T-helper 22 cell (primary cell): Measurements from ENCODE around the gene GHRH.

Source experiments
- DNase-seq: peaks from one replicate; pipeline ENCODE4 v3.0.0-alpha.2; 2020; ENCODE audit warnings: low read depth

GHRH gene

DNA sequence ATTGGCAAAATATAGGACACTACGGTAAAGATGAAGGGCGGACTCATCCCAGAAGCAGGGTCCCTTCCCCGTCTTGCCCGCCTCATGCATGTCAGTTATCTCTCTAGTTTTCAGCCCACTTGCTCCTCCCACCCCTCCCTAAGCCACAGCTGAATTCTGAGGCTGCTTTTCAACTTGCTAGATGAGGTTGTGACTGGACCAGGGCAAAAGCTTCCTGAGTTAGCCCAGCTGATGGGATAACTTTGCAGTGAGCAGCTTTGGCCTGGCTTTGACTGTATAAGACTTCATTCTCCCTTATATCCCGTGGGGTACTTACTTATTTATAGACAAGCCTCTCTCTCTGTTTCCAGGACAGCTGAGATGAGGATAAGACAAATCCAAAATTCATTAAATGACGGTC lies 23.2 kb downstream of the GHRH start:
- DNase-seq: no peak

DNA sequence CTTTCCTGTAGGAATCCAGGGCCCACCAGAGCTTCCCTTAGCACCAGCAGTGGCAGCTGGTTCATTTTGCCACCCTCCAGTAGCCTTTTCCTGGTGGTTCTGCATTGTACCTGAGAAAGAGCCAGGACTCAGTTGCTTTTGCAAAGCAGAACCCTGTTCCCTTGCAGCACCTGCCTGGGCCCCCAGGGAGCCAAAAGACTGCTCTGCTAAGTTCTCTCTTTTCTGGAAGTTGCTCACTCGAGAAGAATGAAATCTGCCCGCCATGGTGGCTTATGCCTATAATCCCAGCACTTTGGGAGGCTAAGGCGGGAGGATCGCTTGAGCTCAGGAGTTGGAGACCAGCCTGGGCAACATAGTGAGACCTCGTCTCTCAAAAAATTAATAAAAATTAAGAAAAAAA lies 24.0 kb downstream of the GHRH start:
- no peak for DNase-seq

DNA sequence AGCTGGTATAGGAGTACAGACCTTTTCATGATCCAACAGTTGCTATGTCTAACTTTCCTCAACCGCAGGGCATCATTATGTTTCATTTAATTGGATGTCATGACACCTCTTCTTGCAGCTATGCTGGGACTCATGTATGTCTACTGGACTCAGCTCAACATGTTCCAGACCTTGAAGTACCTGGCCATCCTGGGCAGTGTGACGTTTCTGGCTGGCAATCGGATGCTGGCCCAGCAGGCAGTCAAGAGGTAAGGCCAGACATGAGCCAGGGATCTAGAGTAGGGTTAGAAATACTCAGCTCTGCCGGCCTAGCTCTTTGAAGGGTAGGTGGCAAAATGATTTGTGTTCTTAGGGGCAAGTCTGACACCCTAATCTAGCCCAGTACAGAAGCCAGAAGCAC lies 25.2 kb downstream of the GHRH start:
- DNase-seq: no peak

DNA sequence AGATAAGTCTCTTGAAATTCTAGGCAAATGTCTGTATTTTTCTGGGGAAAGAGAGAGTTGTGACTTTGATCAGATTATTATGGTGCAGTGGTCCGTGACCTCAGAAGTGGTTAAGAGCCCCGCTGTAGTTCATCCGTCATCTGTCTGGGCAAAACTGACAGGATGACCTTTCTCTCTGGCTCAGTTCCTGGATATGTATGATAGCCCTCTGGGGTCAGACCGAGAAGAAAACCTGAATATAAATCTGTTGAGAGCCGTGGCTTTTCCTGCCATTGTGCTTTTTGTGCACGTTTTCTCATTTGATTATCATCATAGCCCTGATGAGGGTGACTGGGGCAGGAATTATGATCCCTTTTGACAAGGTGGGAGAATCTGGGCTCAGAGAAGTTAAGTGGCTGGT lies 26.5 kb downstream of the GHRH start:
- DNase-seq: no peak

DNA sequence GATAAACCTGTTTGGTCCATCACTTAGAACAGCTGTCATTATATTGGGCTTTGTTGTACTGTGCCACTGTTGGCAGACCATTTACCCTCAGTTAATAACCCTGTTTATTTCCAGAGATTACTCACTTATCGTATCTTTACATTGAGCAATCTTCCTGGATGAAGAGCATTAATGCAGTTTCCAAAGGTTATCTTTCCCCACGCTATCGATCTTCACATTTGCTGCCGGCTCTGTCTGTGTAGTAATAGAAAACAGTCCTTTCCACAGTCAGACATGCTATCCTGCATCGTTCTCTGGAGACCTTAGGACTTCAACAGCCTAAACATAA lies 27.4 kb downstream of the GHRH start:
- DNase-seq: no peak

DNA sequence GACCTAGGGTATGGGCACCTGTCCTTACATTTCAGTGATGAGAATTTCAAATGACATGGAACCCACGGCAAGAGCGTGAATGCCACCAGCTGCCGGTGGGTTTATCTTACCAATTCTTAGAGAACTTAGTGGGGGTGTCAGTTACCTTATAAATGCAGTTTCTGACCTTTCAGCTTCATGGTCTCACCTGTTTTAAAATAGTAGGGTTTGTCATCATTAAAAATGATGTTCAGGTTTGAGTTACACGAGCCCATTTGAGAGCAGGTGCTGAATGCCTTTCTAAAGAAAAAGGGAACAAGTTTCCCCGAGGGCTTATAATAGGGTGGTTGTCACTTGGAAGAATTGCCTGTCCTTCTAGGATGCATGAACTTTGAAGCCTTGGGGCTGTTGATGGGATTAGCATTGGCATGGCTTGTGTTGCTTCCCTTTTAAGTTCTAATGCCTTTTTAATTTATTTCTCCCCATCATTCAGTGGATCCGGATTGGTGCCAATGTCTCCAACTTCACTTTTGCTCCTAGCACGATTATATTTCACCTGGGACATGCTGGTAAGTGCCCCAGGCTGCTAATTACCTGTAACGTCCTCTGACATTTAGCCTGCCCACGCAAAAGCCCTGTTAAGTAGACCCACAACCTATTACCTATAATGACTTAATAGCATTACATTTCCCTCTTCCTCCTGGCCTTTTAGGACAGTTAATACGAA lies 27.9 kb downstream of the GHRH start:
- no peak for DNase-seq

DNA sequence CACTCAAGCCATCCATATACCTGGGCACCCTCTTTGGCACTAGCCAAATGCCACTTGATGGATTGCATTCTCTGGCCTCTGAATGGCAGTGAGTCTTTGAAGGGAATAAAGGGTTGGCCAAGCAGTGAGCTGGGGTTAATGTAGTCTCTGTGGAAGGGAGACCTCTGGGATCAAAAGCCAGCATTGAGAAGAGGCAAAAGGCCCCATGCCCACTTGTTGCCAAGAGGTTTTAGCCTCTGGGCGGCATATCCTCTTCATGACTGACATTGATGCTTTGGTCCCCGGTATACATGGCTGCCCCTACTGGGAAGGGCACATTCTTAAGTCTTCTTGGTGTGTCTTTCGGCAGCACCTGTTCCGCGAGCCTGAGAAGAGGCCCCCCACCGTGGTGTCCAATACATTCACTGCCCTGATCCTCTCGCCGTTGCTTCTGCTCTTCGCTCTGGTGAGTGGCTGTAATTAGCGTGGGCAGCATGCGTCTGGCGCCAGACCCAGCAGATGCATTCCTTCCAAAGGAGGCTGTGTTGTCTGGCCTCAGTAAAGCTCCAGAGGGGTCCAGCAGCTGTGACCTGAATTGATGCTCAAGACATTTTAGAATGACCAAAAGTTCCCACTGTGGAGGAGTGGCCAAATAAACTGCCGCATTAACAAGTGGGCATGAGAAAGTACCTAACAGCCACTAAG lies 29.5 kb downstream of the GHRH start:
- no peak for DNase-seq

DNA sequence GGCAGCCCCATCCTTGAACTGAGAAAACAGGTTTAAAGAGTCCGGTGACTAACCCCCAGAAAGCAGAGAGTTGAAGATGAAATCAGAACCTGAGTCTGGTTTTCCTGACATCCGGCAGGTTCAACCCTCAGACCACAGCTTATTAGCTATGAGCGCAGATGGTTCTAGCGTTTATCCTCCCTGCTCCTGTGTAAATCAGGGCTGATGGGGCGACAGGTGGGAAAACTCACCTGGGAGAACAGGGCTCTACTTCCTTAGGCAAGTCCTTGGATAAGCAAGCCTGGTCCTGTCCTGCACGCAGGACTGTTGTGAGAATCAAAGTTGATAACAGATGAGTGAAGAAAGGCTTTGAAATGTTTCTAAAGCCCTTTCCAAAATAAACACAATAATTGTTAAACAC lies 31.4 kb downstream of the GHRH start:
- no peak for DNase-seq

DNA sequence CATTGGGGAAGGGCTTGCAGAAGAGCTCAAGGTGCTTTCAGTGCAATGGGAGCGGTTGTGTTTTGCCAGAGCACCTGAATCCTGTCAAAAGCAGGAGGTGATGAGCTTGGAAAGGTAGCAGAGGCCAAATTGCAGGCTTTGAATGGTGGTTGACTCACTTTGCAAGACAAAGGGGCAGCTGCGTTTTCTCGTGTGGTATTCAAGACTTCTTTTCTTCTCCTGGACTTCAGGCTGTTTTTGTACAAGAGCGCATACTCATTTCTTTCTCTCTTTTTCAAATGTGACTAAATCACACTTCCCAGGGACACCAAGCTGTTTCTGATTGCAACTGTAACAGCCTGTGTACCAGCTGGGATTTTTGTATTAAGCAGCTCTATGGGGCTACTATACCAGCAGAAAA lies 32.3 kb downstream of the GHRH start:
- DNase-seq: no peak

DNA sequence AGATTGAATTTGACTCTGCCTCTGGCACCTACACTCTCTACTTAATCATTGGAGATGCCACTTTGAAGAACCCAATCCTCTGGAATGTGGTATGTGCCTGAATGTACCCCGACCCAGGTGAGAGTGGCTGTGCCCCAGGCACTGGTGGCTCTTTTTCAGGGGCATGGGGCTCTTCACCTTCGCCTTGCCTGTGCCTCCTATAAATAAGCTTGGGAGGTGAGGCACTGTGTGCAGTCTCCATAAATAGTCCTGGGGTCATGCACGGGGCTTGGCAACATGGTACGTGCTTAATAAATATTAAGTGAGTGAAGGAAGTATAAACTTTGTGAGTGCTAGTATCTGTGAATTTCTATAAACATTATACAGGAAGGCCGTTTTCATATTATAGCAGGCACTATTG lies 33.0 kb downstream of the GHRH start:
- no peak for DNase-seq

DNA sequence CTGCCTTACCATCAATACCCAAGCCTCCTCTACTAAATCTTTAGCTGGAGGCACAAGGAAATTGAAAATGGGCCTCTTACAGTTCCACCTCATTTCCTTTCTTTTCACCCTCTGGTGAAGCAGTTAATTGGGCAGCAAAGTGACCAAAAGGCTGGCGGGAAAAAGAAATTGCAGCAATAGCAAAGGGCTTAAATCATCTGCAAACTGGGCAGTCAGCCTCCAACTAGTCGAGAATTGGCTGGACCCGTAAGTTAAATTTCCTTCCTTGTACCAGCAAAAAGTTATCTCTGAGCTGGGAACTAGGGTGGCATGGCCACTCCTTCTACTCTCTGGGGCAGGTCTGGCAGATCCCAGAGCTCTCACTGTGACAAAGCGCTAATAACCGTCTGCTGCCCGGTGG lies 33.5 kb downstream of the GHRH start:
- no peak for DNase-seq

DNA sequence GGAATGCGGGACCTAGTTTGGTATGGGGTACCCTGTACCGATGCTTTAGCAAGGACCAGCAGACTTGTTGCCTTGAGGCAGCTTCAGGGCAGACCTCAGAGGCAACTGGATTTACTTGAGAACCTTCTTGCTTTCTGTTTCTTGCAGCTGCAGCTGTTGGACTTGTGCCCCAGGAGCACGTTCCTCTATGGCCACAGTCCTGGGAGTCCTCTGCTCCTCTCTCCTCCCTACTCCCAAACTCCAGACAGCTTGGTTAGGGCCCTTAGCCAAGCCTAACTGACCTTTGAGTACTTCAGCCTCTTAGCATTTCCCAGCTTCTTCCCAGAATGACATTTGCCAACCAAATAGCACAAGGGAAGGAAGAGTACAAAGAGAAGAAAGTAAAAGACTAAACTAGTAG lies 34.7 kb downstream of the GHRH start:
- no peak for DNase-seq

DNA sequence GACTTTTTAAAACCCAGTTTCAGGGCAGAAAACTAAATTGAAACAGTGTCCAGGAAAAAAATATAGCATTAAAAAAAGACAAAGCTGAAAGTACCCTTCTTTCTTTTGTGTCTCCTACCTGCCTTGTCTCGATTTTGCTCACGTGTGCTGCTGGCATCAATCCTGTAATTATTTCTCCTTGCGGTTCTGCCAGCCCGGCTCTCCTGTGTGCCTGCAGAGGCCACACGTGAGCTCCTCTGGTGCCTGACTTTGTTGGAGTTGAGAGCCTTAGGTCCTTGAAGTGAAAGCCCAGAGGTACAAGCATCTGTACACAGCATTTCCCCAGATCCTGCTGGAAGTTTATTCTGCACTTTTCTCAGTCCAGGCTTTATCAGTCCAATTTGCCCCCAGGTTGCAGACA lies 36.5 kb downstream of the GHRH start:
- DNase-seq: no peak

DNA sequence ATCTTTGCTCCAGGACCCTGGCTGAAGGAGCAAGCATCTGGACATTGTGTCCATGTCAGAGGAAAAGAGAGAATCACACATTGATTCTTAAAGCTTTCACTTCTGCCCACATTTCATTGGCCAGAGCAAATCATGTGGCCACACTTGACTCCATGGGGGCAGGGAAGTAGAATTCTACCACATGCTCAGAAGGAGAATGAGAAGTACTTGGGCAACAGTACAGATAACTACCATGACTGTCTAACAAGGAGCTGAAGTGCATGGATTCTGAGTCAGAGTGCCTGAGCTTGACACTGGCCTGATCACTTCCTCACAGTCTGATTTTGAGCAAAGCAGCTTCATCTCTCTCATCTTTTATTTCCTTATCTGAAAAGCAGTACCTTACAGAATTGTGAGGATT lies 38.6 kb downstream of the GHRH start:
- DNase-seq: no peak

DNA sequence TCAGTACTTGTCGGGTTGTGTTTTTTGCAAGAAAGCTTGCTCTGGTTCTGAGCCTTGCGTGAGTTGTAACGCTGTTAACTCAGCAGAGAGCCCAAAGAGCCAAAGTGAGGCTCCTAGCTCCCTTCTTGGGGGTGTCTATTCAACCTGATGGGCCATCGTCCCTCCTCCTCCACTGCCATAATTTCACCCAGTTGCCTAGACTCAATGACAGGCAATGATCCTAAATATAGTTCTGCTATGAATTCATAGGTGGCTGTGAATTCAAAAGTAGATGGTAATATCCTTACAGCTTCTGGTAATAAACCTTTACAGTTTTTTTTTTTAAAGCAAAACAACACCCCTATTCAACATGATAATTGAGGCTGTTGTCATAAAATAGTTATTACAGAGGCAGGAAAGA lies 39.5 kb downstream of the GHRH start:
- no peak for DNase-seq

DNA sequence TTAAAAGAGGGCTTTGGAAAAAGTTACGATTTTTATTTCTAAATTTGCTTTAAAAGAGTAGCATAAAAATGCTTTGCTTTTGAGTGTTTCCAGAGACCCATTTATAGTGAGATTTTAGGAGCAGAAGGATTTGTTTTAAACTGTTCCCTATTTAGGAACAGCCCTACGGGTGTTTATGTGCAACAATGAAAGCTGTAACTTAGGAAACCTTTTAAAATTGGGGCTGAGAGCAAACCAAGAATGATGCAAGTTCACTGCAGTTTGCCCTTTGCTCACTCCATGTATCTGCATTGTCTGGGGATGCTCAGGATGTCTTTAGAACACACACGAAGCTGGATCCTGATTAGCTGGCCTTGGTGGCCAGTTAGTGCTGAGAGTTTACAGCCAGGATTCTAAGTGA lies 40.9 kb downstream of the GHRH start:
- no peak for DNase-seq

DNA sequence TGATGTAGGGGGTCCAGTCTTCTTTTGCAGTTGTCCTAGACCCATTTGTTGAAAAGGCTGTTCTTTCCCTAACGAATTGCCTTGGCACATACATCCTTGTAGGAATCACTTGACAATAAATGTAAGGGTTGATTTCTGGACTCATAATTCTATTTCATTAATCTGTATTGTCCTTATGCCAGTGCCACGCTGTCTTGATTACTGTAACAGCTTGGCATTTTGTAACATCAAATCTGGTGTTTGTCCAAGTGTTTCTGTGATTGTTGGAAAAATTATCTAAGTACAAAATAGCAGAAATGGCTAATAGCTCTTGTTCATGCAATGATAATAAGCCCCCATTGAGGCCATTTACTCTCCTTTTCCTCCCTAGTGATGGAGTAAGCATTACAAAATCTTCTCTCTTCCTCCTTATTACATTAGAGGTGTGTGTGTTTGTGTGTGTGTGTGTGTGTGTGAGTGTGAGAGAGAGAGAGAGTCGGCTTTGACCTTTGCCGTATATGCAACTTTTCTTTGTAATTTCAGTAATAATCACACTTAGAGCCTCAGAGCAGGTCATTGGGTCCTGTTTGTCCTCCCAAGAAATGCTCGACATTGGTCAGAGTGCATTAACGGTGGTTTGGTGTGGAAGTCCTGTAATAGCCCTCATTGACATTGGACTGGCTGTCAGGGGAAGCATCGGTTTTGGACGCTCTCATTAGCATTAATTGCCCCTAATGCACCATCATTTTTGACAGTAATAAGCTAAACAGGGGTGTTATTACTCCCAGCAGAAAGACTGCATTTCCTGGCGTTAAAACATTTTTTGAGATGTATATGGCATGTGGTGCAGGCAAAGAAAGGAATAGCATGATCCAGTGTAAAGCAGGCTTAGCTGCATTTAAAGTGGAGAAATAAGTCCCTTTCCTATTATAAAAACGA lies 41.6 kb downstream of the GHRH start:
- DNase-seq: no peak

DNA sequence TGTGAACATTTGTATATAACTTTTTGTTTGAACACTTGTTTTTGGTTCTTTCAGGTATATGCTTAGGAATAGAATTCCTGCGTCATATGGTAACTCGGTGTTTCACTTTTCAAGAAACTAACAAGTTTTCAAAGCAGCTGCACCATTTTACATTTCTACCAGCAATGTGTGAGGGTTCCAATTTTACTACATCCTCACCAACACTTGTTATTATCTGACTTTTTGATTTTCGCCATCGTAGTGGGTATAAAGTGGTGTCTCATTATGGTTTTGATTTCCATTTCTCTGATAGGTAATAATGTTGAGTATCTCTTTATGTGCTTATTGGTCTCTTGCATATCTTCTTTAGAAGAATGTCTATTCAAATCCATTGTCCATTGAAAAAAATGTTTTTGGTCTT lies 42.6 kb downstream of the GHRH start:
- DNase-seq: no peak

DNA sequence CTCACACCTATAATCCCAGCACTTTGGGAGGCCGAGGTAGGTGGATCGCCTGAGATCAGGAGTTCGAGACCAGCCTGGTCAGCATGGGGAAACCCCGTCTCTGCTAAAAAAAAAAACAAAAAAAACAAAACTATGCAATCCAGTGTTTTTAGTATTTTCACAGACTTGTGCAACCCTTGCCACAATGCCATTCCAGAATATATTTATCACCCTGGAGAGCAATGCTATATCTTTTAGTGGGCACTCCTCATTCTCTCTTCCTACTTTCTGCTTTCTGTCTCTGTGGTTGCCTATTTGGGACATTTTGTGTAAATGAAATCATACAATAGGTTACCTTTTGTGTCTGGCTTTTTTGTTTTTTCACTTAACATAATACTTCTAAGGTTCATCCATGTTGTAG lies 43.2 kb downstream of the GHRH start:
- DNase-seq: no peak

DNA sequence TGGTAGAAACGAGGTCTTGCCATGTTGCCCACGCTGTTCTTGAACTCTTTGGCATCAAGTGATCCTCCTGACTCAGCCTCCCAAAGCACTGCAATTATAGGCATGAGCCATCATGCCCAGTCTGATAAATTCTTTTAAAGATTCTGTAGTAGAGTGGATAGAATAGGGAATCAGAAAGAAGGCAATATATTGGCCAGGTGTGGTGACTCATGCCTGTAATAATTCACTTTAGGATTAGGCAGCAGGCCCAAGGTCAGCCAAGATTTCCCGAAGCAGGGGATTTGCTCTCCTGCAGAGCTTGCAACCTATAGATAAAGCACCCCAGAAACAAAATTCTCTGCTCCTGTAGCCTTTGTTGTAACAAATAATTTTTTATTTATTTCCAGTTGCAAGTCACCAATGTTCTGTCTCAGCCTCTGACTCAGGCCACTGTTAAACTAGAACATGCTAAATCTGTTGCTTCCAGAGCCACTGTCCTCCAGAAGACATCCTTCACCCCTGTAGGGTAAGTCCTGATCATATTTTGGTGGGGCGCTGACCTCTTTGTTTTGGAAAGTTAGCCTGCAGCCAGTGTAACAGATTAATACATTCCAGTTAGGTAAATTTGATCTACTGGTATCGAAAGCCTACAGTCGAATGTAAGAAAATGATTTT lies 51.8 kb downstream of the GHRH start:
- no peak for DNase-seq

DNA sequence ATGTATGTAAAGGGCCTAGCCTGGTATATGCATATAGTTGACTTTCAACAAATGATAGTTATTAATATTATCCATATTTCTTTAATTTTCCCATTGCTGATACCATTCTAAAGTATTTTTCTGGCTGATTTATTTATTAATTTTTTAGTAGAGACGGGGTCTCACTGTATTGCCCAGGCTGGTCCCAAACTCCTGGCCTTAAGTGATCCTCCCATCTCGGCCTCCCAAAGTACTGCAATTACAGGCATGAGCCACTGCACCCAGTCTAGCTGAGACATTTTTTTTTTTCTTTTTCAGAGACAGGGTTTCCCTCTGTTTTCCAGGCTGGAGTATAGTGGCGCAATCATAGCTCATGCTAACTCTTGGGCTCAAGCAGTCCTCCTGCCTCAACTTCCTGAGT lies 52.4 kb downstream of the GHRH start:
- DNase-seq: no peak

DNA sequence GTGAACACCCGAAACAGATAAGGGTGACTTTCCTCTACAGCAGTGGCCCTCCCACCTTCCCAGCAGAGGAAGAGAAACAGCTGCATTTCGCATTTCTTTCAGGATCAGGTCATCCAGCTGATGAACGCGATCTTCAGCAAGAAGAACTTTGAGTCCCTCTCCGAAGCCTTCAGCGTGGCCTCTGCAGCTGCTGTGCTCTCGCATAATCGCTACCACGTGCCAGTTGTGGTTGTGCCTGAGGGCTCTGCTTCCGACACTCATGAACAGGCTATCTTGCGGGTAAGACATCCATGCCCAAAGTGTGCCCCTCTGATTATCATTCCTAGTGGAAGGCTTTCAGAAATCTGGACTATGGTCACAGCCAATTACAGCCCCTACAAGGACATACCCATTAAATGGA lies 54.4 kb downstream of the GHRH start:
- no peak for DNase-seq

DNA sequence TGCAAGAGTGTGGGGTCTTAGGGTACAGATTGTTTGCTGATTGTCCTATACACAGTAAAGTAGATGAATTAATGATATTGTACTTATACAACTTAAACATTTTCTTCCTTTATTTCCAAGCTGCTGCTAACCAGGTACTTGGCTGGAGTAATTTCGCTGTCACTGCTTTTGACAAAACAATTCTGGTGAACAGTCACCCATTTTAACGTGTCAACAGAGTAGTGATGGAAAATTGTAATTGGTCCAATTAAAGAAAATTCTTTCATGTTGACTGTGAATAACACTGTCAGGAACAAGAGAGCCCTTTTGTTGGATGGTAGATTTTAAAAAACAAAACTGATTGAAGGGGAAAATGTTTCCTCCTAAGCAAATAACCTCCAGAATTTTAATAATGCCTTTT lies 55.8 kb downstream of the GHRH start:
- DNase-seq: no peak
